ENCODE data around the gene ZNF784.

Gene ZNF784

GRCh38 chr19:55613930-55614710 lies 10.2 kb downstream of the ZNF784 start:
- Histone ChIP-seq H3K4me1 (ENCODE audit: insufficient read depth, poor library complexity, severe bottlenecking) (no peaks in the 10 kb centered on the region), H3K4me3 (ENCODE audit: severe bottlenecking) (no peak overlapping the region), H3K9me3 (ENCODE audit: severe bottlenecking) (no peaks in the 10 kb centered on the region), H3K27ac (ENCODE audit: poor library complexity, severe bottlenecking) (no peak overlapping the region), H3K36me3 (ENCODE audit: low read depth) (peaks cover 32% of the 10 kb centered on the region), H3K27me3 (ENCODE audit: insufficient read depth, poor library complexity, severe bottlenecking) (no peaks in the 10 kb centered on the region)
- no peak for ATAC-seq (ENCODE audit: low read depth)
- no peak for TF ChIP-seq CTCF (IDR thresholded peaks at IDR 0.05; ENCODE audit: poor library complexity, severe bottlenecking)
- no peak for DNase-seq (ENCODE audit: low spot score)

GRCh38 chr19:55613396-55613795 lies 11.0 kb downstream of the ZNF784 start:
- H3K36me3 ChIP-seq (ENCODE audit: low read depth) = peaks cover 37% of the 10 kb centered on the region
- ATAC-seq (ENCODE audit: low read depth) (no peak), DNase-seq (ENCODE audit: low spot score) (no peak)

GRCh38 chr19:55611983-55612645 lies 12.3 kb downstream of the ZNF784 start:
- TF ChIP-seq CTCF (IDR thresholded peaks at IDR 0.05; ENCODE audit: poor library complexity, severe bottlenecking) = no peak
- ATAC-seq (ENCODE audit: low read depth) = no peak
- Histone ChIP-seq H3K27me3 (ENCODE audit: insufficient read depth, poor library complexity, severe bottlenecking) (no peaks in the 10 kb centered on the region), H3K27ac (ENCODE audit: poor library complexity, severe bottlenecking) (no peak overlapping the region), H3K4me3 (ENCODE audit: severe bottlenecking) (no peak overlapping the region), H3K4me1 (ENCODE audit: insufficient read depth, poor library complexity, severe bottlenecking) (no peaks in the 10 kb centered on the region), H3K9me3 (ENCODE audit: severe bottlenecking) (no peaks in the 10 kb centered on the region), H3K36me3 (ENCODE audit: low read depth) (peaks cover 36% of the 10 kb centered on the region)
- DNase-seq (ENCODE audit: low spot score) = no peak

More at GRCh38 chr19:55613396-55613795, 11.0 kb downstream of the ZNF784 start:
- Histone ChIP-seq H3K4me1 (ENCODE audit: insufficient read depth, poor library complexity, severe bottlenecking) (no peaks in the 10 kb centered on the region), H3K27me3 (ENCODE audit: insufficient read depth, poor library complexity, severe bottlenecking) (no peaks in the 10 kb centered on the region), H3K9me3 (ENCODE audit: severe bottlenecking) (no peaks in the 10 kb centered on the region), H3K4me3 (ENCODE audit: severe bottlenecking) (no peak overlapping the region), H3K27ac (ENCODE audit: poor library complexity, severe bottlenecking) (no peak overlapping the region)
- TF ChIP-seq CTCF (IDR thresholded peaks at IDR 0.05; ENCODE audit: poor library complexity, severe bottlenecking) = no peak

GRCh38 chr19:55611300-55611982 lies 12.9 kb downstream of the ZNF784 start:
- ATAC-seq (ENCODE audit: low read depth) = no peak
- Histone ChIP-seq H3K4me3 (ENCODE audit: severe bottlenecking) (no peak overlapping the region), H3K27me3 (ENCODE audit: insufficient read depth, poor library complexity, severe bottlenecking) (no peaks in the 10 kb centered on the region), H3K4me1 (ENCODE audit: insufficient read depth, poor library complexity, severe bottlenecking) (peaks cover 5% of the 10 kb centered on the region), H3K9me3 (ENCODE audit: severe bottlenecking) (no peaks in the 10 kb centered on the region), H3K36me3 (ENCODE audit: low read depth) (peaks cover 38% of the 10 kb centered on the region), H3K27ac (ENCODE audit: poor library complexity, severe bottlenecking) (no peak overlapping the region)
- TF ChIP-seq CTCF (IDR thresholded peaks at IDR 0.05; ENCODE audit: poor library complexity, severe bottlenecking) = no peak
- DNase-seq (ENCODE audit: low spot score) = no peak

All from RWPE2 (cell line).